Choroid plexus epithelial cell (primary cell): ENCODE data around the gene NAA35.

Experiments
- DNase-seq: peaks from one replicate; pipeline ENCODE4 v3.0.0-alpha.2; 2010; ENCODE audit warnings: low read depth
- H3K4me3 ChIP-seq: 2 replicates; pipeline ENCODE4 v1.5.1; 2011; ENCODE audit warnings: low read depth, mild to moderate bottlenecking, control low read depth, low read length, moderate library complexity
- CTCF ChIP-seq: conservative IDR thresholded peaks from 2 replicates; pipeline ENCODE4 v1.5.1; 2011; ENCODE audit warnings: low read depth, mild to moderate bottlenecking, control low read depth, inconsistent platforms, low read length, moderate library complexity

The NAA35 gene

GRCh38 chr9:86040861-86041155, 99.9 kb downstream of the NAA35 start:
- no peak for DNase-seq
- no peak overlapping the region for H3K4me3 ChIP-seq
- TF ChIP-seq CTCF = no peak

DNA sequence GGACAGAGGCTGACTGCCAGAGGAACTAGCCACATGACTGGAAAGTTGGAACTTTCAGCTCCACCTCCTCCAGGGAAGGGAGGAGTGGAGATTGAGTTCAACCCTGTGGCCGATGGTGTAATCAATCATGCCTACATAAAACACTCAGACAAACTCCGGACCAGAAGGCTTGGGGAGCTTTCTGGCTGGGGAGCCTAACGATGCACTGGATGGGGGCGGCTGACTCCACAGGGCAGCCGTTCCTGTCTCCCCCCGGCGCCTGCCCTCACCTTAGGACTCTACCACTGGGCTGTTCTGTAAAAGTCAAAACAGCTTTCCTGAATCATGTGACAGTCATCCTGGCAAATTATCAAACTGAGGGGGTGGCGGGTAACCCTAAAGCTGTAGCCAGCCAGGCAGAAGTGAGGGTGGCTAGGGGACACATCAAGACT, 100.4 kb downstream of the NAA35 start:
- peak; percentile 64 for DNase-seq
- TF ChIP-seq CTCF = no peak
- no peak overlapping the region for H3K4me3 ChIP-seq

GRCh38 chr9:86042199-86042978, 101.4 kb downstream of the NAA35 start:
- no peak for DNase-seq
- no peak for TF ChIP-seq CTCF
- no peak overlapping the region for H3K4me3 ChIP-seq

GRCh38 chr9:86043586-86043985, 102.6 kb downstream of the NAA35 start:
- DNase-seq = no peak
- no peak overlapping the region for H3K4me3 ChIP-seq
- TF ChIP-seq CTCF = no peak

- H3K4me3 ChIP-seq = no peak overlapping the region
- no peak for DNase-seq
- TF ChIP-seq CTCF = peak; percentile 3
These were observed 103.1 kb downstream of the NAA35 start for GRCh38 chr9:86043999-86044398.

- no peak for TF ChIP-seq CTCF
- no peak overlapping the region for H3K4me3 ChIP-seq
- no peak for DNase-seq
These were observed 104.7 kb downstream of the NAA35 start for GRCh38 chr9:86045654-86046053.

DNA sequence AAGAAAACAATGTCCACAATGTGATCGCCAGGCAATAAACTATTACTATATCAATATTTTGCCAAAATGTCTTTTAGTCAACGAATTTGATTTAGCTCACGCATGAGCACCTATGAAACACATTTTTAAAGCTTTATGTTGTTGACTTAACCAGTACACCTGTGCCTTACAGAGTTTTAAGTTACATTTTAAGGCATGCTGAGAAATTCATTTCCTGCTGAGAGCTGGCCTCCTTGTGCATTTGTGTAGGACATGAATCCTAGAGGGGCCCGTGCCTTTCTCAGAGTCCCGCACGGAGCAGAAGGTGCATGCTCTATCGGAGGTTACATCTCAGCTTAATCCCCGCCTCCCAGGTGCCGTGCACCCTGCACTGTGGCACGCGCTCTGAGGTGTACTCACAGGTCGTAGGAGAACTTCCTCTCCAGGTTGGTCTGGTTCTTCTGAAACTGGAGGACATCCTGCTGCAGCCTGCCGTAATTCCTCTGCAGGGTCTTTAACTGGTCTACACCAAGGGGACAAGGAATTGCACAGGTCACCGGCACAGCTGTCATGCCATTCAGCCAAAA, 105.2 kb downstream of the NAA35 start:
- no peak for DNase-seq
- TF ChIP-seq CTCF = no peak
- H3K4me3 ChIP-seq = no peak overlapping the region
